ENCODE measurements around the gene RHPN2. TPM values are rescaled to one million over a fixed set of nuclear protein-coding genes. Genes with fewer than 3 reads are reported as not detected.

Gene RHPN2
- total and polyA plus RNA-seq, 2 donors (not counting 3 experiments of a cell fraction or from before 2014, with no cell fraction given): 2.3 to 2.7 TPM

GRCh38 chr19:33040994-33041827, 23.5 kb downstream of the RHPN2 start:
- Histone ChIP-seq H3K4me3 (replicated peaks in 1 of 3; ENCODE audit: insufficient read depth in 1 of 3, low read depth in 1 of 3, low read length in 3 of 3) (no peak overlapping the region), H3K9ac (replicated peaks; ENCODE audit: extremely low read depth, insufficient read depth, low read length) (no peak overlapping the region), H3K4me1 (ENCODE audit: control insufficient read depth, extremely low read depth, insufficient read depth, low read length) (no peaks in the 10 kb centered on the region), H3K27me3 (ENCODE audit: control insufficient read depth in 2 of 2, insufficient read depth in 2 of 2, low read length in 2 of 2) (no peaks in the 10 kb centered on the region), H3K36me3 (ENCODE audit: control insufficient read depth in 2 of 2, extremely low read depth in 1 of 2, insufficient read depth in 2 of 2, low read length in 2 of 2) (no peaks in the 10 kb centered on the region), H3K9me3 (replicated peaks; ENCODE audit: control insufficient read depth, insufficient read depth, low read length) (no peaks in the 10 kb centered on the region), H4K20me1 (replicated peaks; ENCODE audit: control insufficient read depth, extremely low read depth, insufficient read depth, low read length) (no peaks in the 10 kb centered on the region), H3K9me1 (replicated peaks; ENCODE audit: control insufficient read depth, extremely low read depth, insufficient read depth, low read length) (no peaks in the 10 kb centered on the region), H3K79me2 (ENCODE audit: control insufficient read depth, insufficient read depth, low read length) (no peaks in the 10 kb centered on the region), H2AFZ (ENCODE audit: low read depth, low read length) (no peak overlapping the region), H3K4me2 (ENCODE audit: insufficient read depth, low read length) (no peak overlapping the region), H3K27ac (ENCODE audit: insufficient read depth, low read depth, low read length) (no peak overlapping the region)
- CTCF ChIA-PET: interaction anchor here (1.1 to 1.2 kb wide), 2 partner anchors 8 to 63 kb away, joined by 4 to 5 read pairs; no protein-coding TSS in a partner anchor
- TF ChIP-seq POLR2A (IDR thresholded peaks at IDR 0.05; ENCODE audit: low read depth, low read length): no peak
- TF ChIP-seq MYC (IDR thresholded peaks at IDR 0.05; ENCODE audit: low read depth, low read length): no peak
- TF ChIP-seq GATA2 (IDR thresholded peaks at IDR 0.05; ENCODE audit: insufficient read depth, insufficient read length, low read depth, low read length): no peak
- TF ChIP-seq, protein P1, sequence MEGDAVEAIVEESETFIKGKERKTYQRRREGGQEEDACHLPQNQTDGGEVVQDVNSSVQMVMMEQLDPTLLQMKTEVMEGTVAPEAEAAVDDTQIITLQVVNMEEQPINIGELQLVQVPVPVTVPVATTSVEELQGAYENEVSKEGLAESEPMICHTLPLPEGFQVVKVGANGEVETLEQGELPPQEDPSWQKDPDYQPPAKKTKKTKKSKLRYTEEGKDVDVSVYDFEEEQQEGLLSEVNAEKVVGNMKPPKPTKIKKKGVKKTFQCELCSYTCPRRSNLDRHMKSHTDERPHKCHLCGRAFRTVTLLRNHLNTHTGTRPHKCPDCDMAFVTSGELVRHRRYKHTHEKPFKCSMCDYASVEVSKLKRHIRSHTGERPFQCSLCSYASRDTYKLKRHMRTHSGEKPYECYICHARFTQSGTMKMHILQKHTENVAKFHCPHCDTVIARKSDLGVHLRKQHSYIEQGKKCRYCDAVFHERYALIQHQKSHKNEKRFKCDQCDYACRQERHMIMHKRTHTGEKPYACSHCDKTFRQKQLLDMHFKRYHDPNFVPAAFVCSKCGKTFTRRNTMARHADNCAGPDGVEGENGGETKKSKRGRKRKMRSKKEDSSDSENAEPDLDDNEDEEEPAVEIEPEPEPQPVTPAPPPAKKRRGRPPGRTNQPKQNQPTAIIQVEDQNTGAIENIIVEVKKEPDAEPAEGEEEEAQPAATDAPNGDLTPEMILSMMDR (IDR thresholded peaks at IDR 0.05; ENCODE audit: extremely low read depth in 1 of 2, insufficient read depth in 1 of 2, low read depth in 1 of 2, low read length in 2 of 2): no peak
- TF ChIP-seq FOS (IDR thresholded peaks at IDR 0.05; ENCODE audit: borderline replicate concordance, insufficient read depth, low read length): no peak
- TF ChIP-seq POLR2AphosphoS5 (IDR thresholded peaks at IDR 0.05; ENCODE audit: insufficient read depth, low read depth, low read length): no peak
- TF ChIP-seq EZH2 (IDR thresholded peaks at IDR 0.05; ENCODE audit: borderline replicate concordance, low read depth, low read length, severe bottlenecking): no peak
- no peak for TF ChIP-seq JUN (IDR thresholded peaks at IDR 0.05; ENCODE audit: borderline replicate concordance, insufficient read depth, insufficient read length, low read depth)
- TF ChIP-seq MAX (IDR thresholded peaks at IDR 0.05; ENCODE audit: insufficient read depth, insufficient read length): no peak
- POLR2A ChIA-PET: no interaction called here
- BruUV-seq (replicated peaks): no TSS peak
- no peak for DNase-seq (ENCODE audit: low read depth, low spot score)
- dilution Hi-C loops (cut with MboI; ENCODE audit: extremely low pct_ligation_motif_present, low sequenced_read_pairs) (no loop called here), intact Hi-C loops (cut with micrococcal nuclease) (no loop called here)
- FAIRE-seq: no peak
